ENCODE data around the gene PYCR2. TPM values are rescaled to one million over a fixed set of nuclear protein-coding genes. Genes with fewer than 3 reads are reported as not detected.
"Not testable (repeated sequence)": the region's sequence is repeated elsewhere in the genome, so short reads cannot be mapped to it uniquely, and the experiment has no call there.

Gene PYCR2
- total RNA-seq, 1 donor = 34.3 TPM

DNA sequence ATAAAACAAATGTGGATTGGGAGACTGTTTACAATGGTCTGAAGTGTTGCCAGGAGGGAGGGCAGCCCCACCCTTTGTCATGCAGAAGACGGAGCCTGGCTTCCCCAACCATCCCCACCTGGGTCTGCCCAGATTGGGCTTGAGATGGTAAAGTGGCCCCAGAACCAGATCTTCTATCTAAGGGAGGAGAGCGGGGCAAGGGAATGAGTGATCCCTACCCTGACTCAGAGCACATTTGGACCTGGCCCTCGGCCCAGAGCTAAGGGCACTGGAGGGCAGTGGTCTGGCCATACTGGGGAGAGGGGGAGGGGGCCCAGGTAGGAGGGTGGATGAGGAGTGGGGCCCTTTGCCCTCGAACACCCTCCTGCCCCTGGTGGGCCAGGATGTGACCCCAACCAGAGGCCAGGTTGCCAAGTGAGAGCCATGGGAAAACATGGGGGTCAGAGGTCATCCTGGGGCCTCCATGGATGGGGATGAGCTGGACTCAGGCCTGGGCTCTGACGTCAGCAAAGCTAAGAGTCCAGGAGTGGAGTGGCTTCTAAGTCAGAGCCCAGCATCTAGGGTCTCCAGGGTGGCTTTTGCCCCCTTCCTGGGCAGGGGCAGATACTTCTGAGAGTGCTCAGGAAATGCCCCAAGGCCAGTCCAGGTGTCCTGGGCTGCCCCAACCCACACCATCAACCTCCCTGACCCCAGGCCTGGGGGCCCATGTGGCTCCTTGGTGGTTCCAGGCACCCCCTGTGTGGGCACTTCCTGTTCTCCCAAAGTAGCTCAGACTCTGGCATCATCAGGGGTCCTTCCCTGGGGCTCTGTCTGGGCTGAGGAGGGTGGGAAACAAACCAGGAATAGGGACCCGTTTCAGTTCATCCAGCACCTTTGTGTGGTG, 33.5 kb downstream of the PYCR2 start:
- no peak overlapping the region for H3K4me3 ChIP-seq (ENCODE audit: low read depth, low read length)
- DNase-seq (ENCODE audit: low read depth) = no peak
- TF ChIP-seq, protein P1, sequence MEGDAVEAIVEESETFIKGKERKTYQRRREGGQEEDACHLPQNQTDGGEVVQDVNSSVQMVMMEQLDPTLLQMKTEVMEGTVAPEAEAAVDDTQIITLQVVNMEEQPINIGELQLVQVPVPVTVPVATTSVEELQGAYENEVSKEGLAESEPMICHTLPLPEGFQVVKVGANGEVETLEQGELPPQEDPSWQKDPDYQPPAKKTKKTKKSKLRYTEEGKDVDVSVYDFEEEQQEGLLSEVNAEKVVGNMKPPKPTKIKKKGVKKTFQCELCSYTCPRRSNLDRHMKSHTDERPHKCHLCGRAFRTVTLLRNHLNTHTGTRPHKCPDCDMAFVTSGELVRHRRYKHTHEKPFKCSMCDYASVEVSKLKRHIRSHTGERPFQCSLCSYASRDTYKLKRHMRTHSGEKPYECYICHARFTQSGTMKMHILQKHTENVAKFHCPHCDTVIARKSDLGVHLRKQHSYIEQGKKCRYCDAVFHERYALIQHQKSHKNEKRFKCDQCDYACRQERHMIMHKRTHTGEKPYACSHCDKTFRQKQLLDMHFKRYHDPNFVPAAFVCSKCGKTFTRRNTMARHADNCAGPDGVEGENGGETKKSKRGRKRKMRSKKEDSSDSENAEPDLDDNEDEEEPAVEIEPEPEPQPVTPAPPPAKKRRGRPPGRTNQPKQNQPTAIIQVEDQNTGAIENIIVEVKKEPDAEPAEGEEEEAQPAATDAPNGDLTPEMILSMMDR (IDR thresholded peaks at IDR 0.05; ENCODE audit: insufficient read depth, low read length) = no peak

DNA sequence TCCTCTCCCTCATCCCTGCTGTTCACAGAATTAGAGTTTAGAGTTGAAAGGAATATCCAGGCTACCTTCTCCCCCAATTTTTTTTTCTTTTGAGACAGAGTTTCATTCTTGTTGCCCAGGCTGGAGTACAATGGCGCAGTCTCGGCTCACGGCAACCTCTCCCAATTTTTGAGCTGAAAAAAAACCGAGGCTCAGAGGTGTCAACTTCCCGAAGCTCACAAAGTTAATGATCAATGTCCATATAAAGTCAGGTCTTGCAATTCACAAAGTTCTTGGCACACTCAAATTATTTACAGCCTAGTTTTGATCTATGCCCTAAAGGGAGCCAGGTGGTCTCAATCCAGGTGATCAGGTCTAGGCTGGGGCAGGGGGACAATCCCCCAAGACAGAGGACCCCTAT, 34.3 kb downstream of the PYCR2 start:
- no peak overlapping the region for H3K4me3 ChIP-seq (ENCODE audit: low read depth, low read length)

DNA sequence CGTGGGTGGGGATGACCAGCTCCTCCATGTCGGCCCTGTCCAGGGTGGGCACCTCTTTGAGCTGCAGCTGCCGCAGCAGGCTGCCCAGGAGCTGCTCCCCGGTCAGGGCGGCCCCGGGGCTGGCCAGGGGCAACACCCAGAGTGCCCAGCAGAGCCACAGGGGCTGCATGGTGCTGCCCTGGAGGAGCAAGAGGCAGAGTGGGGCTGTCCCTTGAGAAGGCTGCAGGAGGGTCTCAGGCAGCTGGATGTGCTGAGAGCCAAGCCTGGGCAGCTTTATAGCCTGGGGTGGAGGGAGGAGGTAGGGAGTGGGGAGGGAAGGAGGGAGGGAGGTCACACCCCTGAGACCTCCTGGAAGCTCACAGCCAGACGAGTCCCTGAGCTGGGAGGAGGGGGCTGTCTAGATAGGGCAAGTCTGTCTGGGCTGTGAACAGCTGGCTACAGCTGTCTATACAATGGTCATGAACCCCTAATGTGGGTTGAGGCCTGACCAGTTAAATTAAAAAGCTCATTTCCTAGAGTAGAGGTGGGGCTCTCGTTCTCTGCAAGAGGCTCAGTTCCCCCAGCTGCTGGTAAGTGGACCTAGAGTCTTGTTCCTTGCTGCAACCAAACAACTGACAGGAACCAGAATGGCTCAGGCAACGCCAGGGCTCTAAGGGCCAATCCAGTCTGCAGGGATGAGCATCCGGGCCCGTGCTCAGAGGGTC, 35.0 kb downstream of the PYCR2 start, which contains the start of gene LEFTY1:
Gene LEFTY1, minus strand, starts transcription at position 249 of the 704 bp plus-strand sequence. Its CDS starts 80 bp downstream, at position 169.
- no peak within 1 kb of the TSS for H3K4me3 ChIP-seq (ENCODE audit: low read depth, low read length)
- DNase-seq (ENCODE audit: low read depth) = no peak
- TF ChIP-seq, protein P1 (IDR thresholded peaks at IDR 0.05; ENCODE audit: insufficient read depth, low read length) = no peak

More for the DNA sequence above, 34.3 kb downstream of the PYCR2 start:
- TF ChIP-seq, protein P1 (IDR thresholded peaks at IDR 0.05; ENCODE audit: insufficient read depth, low read length) = no peak
- no peak for DNase-seq (ENCODE audit: low read depth)

DNA sequence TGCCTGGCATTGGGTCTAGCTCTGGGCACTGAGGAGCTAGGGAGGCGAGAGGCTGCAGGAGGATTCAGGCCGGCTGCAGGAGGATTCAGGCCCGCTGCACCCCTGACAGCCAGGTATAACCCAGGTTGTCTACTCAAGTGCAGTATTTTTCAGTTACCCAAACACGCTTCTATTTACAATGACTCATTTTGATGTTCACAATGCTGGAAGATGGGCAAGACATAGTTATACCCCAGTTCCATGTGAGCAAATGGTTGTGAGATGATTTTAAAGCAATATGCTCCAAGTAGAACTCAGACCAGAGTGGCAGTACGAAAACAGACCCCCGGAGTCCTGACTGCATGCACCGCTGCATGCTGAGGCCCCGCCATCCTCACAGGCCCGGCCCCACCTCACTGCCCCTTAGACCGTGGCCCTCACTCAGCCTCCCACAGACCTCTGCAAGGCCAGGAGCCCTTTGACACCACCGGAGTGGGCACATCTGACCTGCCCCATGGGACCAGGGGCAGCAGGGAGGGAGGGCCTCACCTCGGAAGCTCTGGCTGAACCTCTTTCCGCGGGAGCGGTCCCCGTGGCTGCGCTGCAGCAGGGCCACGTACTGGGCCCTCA, 35.7 kb downstream of the PYCR2 start:
- H3K4me3 ChIP-seq (ENCODE audit: low read depth, low read length) = no peak overlapping the region
- TF ChIP-seq, protein P1 (IDR thresholded peaks at IDR 0.05; ENCODE audit: insufficient read depth, low read length) = no peak
- DNase-seq (ENCODE audit: low read depth) = no peak

DNA sequence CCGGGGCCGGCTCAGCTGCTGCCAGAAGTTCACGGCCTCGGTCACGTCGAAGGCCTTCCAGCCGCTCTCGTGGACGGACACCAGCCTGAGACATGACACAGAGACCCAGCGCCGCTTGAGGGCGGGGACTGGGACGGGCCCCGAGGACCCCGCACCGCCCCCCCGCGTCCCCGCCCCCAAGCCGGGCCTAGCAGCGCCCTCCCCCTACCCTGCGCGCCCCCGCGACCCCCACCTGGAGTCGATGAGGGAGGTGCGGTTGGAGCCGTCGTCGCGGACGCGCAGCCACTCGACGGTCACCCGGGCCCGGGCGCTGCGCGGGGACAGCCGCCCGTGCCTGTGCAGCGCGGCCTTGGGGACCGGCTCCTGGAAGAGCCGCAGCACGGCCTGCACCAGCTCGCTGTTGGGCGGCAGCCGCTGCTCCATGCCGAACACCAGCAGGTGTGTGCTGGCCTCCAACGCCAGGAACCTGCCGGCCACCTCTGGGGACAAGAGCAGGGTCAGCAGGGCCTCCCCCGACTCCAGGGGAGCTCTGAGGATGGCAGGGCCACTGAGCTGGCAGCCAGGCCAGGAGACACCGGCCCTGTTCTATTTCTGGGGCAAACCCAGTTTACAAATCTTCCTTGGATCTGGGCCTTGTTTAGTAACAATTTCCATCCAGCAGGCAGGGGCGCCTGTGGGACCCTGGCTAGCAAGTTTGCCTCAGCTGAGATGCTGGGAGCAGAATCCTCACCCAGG, 36.3 kb downstream of the PYCR2 start:
- DNase-seq (ENCODE audit: low read depth); H3K4me3 ChIP-seq (ENCODE audit: low read depth, low read length): not testable (repeated sequence)

DNA sequence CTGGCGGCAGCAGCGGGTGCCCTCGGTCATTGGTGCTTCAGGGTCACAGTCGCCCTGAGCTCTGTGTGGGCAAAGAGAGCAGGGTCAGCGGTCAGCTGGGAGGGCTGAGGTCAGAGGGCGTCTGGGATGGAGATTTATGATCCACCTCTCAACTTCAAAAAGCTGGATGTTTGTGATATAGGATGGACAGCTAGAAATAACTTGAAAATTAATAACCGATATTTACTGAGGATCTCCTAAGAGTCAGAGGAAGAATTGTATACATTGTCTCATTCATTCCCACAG, 37.1 kb downstream of the PYCR2 start:
- TF ChIP-seq, protein P1 (IDR thresholded peaks at IDR 0.05; ENCODE audit: insufficient read depth, low read length) = no peak
- DNase-seq (ENCODE audit: low read depth) = no peak
- no peak overlapping the region for H3K4me3 ChIP-seq (ENCODE audit: low read depth, low read length)

Measured in fibroblast of the aortic adventitia (primary cell).